Thyroid gland (tissue), 4 donors: Measurements from ENCODE around the gene METTL25B. TPM values are rescaled to one million over a fixed set of nuclear protein-coding genes. Genes with fewer than 3 reads are reported as not detected.

Source experiments
- DNase-seq, 2 donors: peaks; one replicate each; pipeline ENCODE4 v3.0.0-alpha.2; 2019
- H3K27ac ChIP-seq, 3 donors: fragments of 200-600 bp; sonication (generic); 1 replicate in 2 of 3; 2 replicates in 1 of 3; pipeline ENCODE4 v1.5.1; 2016 to 2019; ENCODE audit warnings: mild to moderate bottlenecking in 1 of 3, moderate library complexity in 1 of 3
- H3K27me3 ChIP-seq: fragments of 200-600 bp; sonication (generic); one replicate; pipeline ENCODE4 v1.5.1; 2019
- H3K36me3 ChIP-seq, 2 donors: fragments of 200-600 bp; sonication (generic); one replicate each; pipeline ENCODE4 v1.5.1; 2016 to 2019
- H3K4me1 ChIP-seq, 2 donors: fragments of 200-600 bp; sonication (generic); one replicate each; pipeline ENCODE4 v1.5.1; 2017 to 2019
- H3K4me3 ChIP-seq, 3 donors: fragments of 200-600 bp; sonication (generic); replicated peaks in 1 of 3; 1 replicate in 2 of 3; 2 replicates in 1 of 3; pipeline ENCODE4 v1.5.1; 2016; ENCODE audit warnings: mild to moderate bottlenecking in 1 of 3
- H3K9me3 ChIP-seq: fragments of 200-600 bp; sonication (generic); one replicate; pipeline ENCODE4 v1.5.1; 2017
- CTCF ChIP-seq, 6 experiments: fragments of 200-600 bp in 3 of 6; fragments of 450-650 bp in 3 of 6; sonication (generic) in 3 of 6; IDR thresholded peaks; one replicate each; pipeline ENCODE4 v1.5.1; 2016 to 2019; ENCODE audit warnings: antibody characterized with exemption in 6 of 6, mild to moderate bottlenecking in 2 of 6, inconsistent platforms in 1 of 6, moderate library complexity in 1 of 6
- POLR2A ChIP-seq, 2 donors: fragments of 450-650 bp; IDR thresholded peaks; one replicate each; pipeline ENCODE4 v1.6.1; 2017; ENCODE audit warnings: antibody characterized with exemption in 2 of 2, mild to moderate bottlenecking in 2 of 2, moderate library complexity in 1 of 2
- WGBS, 2 donors: methylation state at CpG; one replicate each; pipeline ENCODE4 v1.1.5; 2017; 5-methylcytosine and 5-hydroxymethylcytosine counted together
- intact Hi-C: fragments of 100-400 bp; cut with DNase I; formaldehyde crosslinking; loops from one replicate; pipeline ENCODE4 v1.15.1; 2023
- total RNA-seq, 4 donors: library from RNA; depleted of rRNA; stranded (reverse); fragments of >200 nt; gene quantifications; one replicate each; pipeline ENCODE4 v1.2.3, GENCODE V29; 2016

METTL25B gene
- total RNA-seq, 4 donors from 2014 or later: 15.5 to 33.4 (median 25.3) TPM

GRCh38 chr1:156748670-156749418 is 20.6 kb downstream of the METTL25B start:
- H3K4me3 ChIP-seq: peak overlapping the region in 2 of 3 donors; percentile 19 to 99
- TF ChIP-seq CTCF (IDR thresholded peaks at IDR 0.05): no peak
- peak in 1 of 2 donors; percentile 53 for TF ChIP-seq POLR2A (IDR thresholded peaks at IDR 0.05)
- no peaks in the 10 kb centered on the region for H3K27me3 ChIP-seq
- H3K36me3 ChIP-seq: peaks cover 2 to 3% of the 10 kb centered on the region in 2 donors
- intact Hi-C loops: no loop called here
- H3K27ac ChIP-seq: peak overlapping the region; percentile 93 to 100 (median 99)
- H3K4me1 ChIP-seq: peaks cover 50 to 54% of the 10 kb centered on the region in 2 donors
- peak; percentile 83 to 88 for DNase-seq
- no peaks in the 10 kb centered on the region for H3K9me3 ChIP-seq
- WGBS, 2 donors: 9% methylated on average over 9 of the region's 9 CpGs

GRCh38 chr1:156749419-156750118 is 21.3 kb downstream of the METTL25B start:
- TF ChIP-seq POLR2A (IDR thresholded peaks at IDR 0.05) (no peak), CTCF (IDR thresholded peaks at IDR 0.05) (no peak)
- no peaks in the 10 kb centered on the region for H3K9me3 ChIP-seq
- H3K4me3 ChIP-seq: peak overlapping the region in 2 of 3 donors; percentile 19 to 99
- intact Hi-C loops: no loop called here
- 33 to 38% methylated on average over 8 of the region's 8 CpGs for WGBS, 2 donors
- no peaks in the 10 kb centered on the region for H3K36me3 ChIP-seq
- no peak for DNase-seq
- H3K4me1 ChIP-seq: peaks cover 50 to 54% of the 10 kb centered on the region in 2 donors
- H3K27ac ChIP-seq: peak overlapping the region; percentile 93 to 100 (median 99)
- no peaks in the 10 kb centered on the region for H3K27me3 ChIP-seq

GRCh38 chr1:156750191-156750672 is 22.0 kb downstream of the METTL25B start:
- Histone ChIP-seq H3K27ac (peak overlapping the region; percentile 93 to 100 (median 99)), H3K27me3 (no peaks in the 10 kb centered on the region), H3K4me1 (peaks cover 50 to 54% of the 10 kb centered on the region in 2 donors), H3K36me3 (no peaks in the 10 kb centered on the region), H3K9me3 (no peaks in the 10 kb centered on the region), H3K4me3 (peak overlapping the region; percentile 27 to 99 (median 51))
- intact Hi-C loops: no loop called here
- DNase-seq: peak; percentile 58 to 65
- 0 to 6% methylated on average over 3 to 5 of the region's 5 CpGs for WGBS, 2 donors
- no peak for TF ChIP-seq CTCF (IDR thresholded peaks at IDR 0.05)
- peak in 1 of 2 donors; percentile 23 for TF ChIP-seq POLR2A (IDR thresholded peaks at IDR 0.05)

- peaks cover 45 to 48% of the 10 kb centered on the region in 2 donors for H3K4me1 ChIP-seq
- TF ChIP-seq POLR2A (IDR thresholded peaks at IDR 0.05) (no peak), CTCF (IDR thresholded peaks at IDR 0.05) (peak in 3 of 6 experiments; percentile 5 to 20 (median 14))
- intact Hi-C loops: no loop called here
Measured at GRCh38 chr1:156750711-156751450, 22.6 kb downstream of the METTL25B start.

More at GRCh38 chr1:156750711-156751450, 22.6 kb downstream of the METTL25B start:
- DNase-seq: peak; percentile 56 to 61
- Histone ChIP-seq H3K27me3 (no peaks in the 10 kb centered on the region), H3K4me3 (peak overlapping the region; percentile 27 to 99 (median 51)), H3K36me3 (no peaks in the 10 kb centered on the region), H3K9me3 (no peaks in the 10 kb centered on the region), H3K27ac (peak overlapping the region; percentile 93 to 100 (median 99))
- WGBS, 2 donors: 0% methylated on average over 24 to 27 of the region's 64 CpGs
